NCI-H2029 treated with DMSO at 0.1 percent for 48 hours (cell line): ENCODE results near the gene FRAS1.
"Not testable (repeated sequence)": the region's sequence is repeated elsewhere in the genome, so short reads cannot be mapped to it uniquely, and the experiment has no call there.

Experiments used
- DNase-seq: peaks from one replicate; lab custom pipeline; 2025; lab: John Stamatoyannopoulos, UW

The FRAS1 gene

DNA sequence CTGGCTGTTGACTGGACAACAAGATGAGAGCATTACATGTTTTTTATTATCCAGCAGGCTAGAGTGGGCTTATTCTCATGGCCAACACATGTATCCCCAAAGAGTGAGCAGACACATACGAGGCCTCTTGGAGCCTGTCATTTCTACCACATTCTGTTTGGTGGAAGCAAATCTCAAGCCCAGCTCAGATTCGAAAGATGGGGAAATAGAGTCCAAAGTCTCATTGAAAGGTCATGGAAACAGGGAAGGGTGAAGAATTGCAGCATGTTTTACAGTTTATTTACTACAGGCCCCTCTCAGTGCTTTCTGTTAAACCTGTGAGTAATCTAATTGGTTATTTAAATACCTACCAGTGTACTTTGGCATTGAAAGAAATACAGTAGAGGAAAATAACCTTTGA lies 108.6 kb downstream of the FRAS1 start:
- no peak for DNase-seq

DNA sequence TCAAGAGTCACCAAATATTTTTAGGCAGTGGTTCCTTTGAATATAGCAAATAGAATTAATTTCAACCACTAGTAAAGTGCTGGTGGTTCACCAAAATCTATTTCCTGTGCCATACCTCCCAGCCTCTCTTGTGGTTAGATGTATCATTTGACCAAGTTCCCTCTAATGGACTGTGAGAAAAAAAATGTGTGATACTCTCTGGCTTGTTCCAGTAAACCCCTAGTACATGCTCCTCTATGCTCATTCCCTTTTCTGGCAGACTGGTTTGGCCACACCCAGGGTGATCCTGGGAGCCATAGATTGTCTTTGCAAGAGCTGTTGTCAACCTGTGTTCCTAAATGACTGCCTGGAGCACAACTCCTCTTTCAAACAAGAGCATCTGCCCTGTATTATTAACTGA lies 109.5 kb downstream of the FRAS1 start:
- DNase-seq = no peak

DNA sequence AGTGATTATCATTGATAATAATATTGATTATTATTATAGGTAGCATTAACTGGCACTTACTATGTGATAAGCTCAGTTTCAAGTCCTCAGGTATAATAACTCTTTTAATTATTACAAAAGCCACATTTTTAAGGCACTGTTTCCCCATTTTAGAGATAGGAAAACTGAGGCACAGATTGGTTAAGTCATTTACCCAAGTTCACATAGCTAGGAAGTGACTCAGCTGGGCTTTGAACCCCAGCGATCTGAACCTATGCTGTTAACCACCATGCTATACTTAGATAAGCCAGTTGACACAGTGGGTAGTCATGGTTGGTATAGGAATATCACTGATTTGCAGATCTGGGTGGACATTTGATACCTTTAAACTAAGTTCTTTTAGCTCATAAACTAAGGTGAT lies 110.4 kb downstream of the FRAS1 start:
- no peak for DNase-seq

DNA sequence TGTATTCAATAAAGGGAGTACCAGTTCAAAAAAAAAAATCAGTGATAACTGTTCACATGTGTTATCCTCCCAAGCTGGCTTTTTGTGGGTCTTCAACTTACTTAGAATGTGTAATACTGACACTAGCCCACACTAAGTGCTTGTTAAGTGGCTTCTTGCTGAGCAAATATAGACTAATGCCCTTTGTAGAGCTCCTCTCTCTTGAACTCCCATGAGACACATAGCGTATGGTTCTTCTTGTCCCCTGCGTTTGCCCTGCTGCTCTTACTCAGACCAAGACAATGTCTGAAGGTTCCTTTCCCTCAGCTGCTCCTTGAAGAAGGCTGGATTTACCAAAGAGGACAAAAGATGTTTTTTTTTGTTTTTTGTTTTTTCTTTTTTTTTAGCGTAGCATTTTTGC lies 110.9 kb downstream of the FRAS1 start:
- DNase-seq = no peak

DNA sequence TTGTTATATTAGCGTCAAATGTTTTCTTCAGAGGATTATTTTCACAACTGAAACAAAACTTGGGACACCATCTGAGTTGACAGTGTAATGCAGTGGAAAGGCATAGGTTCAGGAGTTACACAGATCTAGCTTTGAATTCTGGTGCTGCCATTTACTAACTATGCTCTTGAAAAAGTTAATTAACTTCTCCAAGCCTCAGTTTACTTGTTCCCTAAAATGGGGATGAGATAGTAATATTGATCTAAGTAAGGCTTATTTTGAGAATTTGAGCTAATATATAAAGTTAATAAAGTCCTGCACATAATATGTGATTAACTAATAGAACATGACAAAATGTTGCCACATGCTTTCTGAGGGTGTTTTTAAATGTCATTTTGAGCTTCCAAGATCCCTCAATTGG lies 112.6 kb downstream of the FRAS1 start:
- DNase-seq = no peak

DNA sequence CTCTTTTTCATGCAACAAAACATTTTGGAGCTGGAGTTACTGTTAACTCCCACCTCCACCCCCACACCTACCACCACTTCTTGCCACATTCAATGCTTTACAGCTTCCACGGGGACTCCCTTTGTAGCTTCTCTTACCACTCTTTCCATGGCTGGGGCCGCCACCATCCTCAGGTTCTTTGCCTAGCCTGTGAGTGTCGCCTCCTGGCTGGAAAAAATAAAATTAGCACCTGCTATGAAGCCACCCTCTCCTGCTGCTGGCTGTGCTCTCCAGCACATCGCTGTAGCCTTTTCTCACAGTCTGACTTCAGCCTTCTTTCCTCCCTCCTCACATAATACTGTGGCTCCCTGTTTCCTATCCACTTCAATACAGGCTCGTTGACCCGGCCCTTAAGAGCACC lies 114.4 kb downstream of the FRAS1 start:
- no peak for DNase-seq

DNA sequence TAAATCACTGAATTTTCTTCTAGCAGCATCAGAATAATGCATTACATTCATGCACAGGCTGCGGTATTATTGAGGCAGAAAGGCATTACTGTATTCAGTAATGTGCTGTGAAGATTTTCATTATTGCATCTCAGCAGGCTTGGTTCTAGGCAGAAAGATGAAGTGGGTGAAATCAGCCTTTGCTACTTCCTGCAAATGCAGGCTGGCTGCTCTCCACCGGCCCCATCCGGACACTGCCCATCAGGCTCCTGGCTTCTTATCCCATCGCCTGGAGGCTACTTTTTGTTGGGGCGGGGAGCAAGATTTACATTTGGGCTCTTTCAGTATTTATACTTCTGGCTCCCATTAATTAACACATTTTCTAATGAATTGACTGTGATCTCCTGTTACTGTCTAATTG lies 117.8 kb downstream of the FRAS1 start:
- DNase-seq = no peak

DNA sequence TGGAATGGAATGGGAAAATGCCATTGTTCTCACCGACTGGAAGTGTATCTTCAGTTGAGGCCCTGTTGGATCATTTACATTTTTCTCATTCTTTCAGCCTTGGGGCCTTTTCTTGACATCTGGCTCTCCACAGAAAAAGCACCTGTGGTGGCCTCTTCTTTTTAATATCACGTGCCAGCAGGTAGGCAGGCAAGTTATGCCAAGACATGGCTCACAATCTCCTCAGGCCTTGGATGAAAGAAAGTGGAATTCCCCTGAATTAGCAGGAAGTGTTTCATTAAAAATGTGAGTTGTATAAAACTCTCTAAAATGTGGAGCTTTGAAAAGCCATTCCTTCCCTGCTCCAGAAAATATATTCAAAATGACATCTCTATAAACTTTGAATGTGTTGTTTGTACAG lies 122.1 kb downstream of the FRAS1 start:
- DNase-seq = no peak

DNA sequence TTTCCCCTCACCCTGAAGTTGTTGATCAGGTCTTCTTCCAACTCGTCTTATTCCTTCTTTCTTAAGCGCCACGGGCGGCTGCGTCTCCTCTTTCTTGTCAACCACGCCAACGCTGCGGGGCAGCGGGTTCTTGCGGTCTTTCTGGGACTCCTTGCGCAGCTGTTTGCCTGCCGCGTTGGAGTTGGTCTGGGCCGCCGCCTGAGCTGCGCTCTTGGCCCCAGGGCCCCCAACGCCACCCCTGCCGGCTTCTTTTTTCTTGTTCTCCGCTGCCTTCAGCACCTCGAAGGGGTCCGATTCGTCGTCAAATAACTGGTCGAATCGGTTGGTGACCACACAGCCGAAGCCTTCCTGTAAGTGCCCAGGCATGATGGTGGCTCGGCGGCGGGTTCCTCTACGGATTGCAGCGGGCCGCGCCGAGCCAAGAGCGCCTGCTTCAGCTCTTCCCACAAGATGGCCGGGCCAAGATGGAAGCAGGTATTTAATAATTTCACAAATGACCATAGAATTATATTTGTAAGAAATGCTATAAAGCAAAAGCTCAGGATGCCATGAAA lies 124.6 kb downstream of the FRAS1 start:
- DNase-seq = not testable (repeated sequence)

DNA sequence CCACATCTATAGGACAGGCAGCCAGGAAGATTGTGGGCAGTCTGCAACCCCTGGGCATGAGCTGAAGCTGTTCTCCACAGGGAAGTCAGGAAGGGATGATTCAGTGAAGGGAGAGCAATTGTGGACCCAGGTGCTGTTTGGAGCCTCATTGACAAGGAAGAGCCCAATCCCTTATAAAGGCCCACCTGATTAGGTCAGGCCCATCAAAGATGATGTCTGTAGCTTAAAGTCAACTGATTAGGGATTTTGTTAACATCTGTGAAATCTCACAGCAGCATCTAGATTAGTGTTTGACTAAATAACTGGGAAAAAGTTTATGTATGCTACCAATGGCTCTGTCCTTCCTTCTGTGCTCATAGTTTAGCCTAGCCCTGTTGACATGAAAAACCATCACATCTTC lies 127.5 kb downstream of the FRAS1 start:
- no peak for DNase-seq

DNA sequence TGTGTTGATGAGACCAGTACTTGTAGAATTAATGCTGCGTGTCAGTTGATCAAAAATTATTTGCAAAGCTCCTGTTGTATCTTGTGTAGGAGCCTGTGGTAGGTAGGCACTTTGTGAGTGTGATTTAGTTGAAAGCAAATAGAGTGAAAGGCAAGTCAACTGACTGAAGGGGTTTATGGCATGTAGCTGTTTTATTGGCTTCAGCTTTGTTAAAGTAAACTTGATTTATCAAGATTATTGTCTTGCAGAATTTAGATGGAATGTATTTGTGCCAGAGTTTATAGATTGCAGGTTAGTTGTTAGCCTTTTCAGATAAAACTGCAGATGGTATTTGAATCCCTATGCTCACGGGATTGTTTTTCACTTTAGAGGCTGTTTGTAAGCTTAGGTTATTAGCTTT lies 128.0 kb downstream of the FRAS1 start:
- DNase-seq = no peak

DNA sequence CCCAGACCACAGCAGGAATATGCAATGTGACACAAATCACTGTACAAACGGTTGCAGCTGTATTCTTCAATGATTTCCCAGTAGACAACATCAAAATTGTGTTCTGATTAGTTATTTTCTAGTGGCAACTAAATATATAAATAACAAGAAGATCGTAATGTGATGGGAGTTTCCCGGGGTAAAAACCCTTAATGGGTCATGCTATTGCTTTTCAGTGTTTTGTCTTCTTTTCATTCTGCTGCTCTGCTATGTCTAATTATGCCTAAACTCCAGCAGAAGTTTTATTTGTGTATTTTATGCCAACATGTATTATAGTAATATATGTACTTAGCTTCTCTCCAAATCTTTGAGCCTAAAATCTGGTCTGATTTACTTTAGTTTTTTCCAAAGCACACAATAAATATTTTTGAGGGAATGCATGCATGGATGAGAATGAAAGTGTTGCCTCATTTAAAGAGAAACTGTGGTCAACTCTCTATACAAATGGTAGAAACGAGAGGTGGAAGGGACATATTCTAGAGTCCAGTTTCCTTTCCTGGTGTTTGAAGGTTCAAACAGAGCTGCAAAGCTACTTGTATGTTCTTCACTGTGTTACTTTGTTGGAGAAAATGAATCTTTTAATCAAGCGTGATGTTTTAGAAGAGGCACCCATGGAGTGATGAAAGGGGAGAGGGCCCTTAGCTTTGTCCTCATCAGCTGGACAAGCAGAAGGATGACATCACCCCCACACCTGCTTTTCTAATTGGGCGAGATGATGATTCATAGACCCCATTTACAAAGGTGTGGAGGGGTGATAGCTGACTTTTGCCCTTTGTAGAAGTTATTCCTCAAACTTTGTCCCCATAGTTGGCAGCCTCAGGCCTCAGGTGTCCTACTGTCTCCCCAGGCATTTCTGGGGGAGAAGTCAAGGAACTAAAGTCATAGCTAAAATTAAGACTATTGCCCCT lies 129.7 kb downstream of the FRAS1 start:
- no peak for DNase-seq

DNA sequence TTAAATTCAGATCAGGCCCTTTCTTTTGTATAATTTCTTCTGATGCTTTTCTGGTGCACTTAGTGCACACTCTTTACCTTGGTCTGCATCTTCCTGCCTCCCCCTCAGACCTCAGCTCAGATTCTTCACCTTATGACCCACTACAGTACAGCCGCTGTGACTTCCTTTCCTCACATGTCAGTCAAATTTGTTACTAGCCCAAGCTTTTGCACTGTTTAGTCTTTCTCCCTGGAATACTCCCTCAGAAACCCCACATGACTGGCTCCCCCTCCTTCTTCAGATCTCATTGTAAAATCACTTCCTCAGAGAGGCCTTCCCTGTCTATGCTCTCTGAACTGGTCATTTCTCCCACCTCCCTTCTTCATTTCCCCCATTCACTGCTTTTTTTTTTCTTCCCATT lies 132.9 kb downstream of the FRAS1 start:
- DNase-seq = no peak

DNA sequence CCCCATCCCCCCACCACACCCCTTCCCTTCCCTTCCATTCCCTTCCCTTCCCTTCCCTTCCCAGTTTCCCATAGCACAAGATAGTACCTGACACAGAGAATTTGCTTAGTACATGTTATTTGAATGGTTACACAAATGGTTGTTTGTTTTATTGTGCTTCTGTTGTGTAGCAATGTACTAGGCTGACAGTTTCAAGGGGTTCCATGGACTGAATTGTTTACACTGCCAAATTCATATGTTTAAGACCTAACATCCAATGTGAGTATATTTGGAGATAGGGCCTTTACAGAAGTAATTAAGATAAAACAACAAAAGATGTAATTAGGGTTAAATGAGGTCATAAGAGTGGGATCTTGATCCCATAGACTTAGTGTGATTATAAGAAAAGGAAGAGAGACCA lies 133.5 kb downstream of the FRAS1 start:
- DNase-seq = no peak

DNA sequence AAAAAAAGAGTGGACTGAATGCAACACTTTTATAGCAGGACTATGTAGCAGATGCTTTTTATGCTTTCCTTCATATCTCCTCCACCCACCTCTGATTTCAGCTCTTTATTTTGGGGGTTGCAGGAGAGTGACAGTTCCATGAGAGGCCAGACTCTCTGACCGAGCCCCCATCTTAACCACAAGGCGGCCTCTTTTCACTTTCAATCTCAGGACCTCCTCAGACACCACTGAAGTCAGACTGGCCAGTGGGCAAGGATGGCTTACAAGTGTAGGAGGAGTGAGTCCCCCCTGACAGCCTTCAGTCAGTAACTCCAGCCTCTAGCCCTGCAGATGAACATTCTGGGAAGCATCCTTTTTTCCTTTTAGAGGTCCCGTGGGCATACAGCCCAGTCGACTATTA lies 140.8 kb downstream of the FRAS1 start:
- no peak for DNase-seq

DNA sequence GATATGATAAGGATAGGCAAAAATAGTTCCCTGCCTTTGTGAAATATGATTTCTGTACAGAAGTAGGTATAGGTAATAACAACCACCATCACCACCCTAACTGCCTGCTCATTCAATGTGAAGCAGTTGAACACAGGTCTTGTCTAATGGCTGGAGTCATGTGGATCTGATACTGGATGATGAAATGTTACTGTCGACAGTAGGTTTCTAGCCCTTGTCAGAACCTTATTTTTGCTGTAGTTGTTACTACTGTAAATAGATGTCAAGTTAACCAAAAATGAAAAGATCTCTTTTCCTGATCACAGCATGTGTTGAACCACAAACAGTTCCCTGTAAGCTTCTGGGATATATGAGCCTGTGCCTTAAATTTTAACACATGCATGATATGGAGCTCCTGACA lies 142.9 kb downstream of the FRAS1 start:
- no peak for DNase-seq

DNA sequence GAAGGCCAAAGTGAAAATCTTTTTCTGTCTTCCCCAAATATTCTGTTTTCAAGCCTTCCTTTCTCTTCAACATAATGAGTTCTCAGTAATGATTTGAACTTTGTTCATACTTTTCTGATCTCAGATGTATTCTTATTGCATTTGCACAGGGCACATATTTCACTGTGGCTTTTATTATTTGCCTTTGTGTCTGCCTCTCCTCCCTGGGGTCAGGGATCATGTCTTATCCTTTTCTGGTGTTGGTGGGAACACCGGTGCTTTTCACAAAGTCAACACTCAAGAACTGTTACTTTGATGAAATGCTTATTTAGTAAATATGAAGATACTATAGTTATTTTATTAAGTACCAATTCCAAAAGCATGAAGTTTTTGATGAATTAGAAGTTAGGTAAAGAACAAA lies 143.8 kb downstream of the FRAS1 start:
- no peak for DNase-seq

DNA sequence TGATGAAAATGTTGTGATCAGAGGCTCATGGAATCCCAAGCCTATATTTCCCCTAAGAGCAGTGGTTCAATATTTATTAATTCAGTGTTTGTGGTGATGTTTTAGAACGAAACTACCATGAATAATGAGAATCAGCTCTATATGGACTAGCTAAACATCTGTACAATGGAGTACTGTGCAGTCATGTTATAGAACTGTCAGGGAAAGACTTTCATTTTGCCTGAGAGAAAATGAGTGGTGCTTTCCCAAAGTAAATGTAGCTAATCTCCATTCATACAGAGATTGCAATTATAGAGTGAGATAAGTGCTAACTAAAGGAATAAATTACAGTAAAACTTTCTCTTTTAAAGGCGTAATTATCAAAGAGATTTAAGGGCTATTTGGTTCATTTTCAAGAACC lies 147.1 kb downstream of the FRAS1 start:
- no peak for DNase-seq

DNA sequence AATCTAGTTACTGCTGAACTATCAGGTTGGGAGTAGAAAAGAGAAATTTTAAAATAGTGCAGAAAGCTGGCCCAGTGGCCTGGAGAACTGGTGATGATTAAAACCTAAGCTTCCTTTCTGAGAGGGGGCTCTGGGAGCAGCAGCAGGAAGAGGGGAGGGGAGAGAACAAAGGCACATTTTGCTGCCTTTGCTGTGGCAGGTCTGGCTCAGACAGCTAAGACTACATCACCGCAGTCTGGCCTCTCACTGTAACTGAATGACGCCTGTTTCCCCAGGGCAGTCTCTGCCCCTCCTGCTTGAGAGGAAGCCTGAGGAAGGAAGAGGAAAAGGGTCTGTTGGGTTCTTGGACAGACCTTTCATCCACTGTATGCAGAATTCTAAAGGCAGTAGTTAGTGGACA lies 148.5 kb downstream of the FRAS1 start:
- DNase-seq = no peak

DNA sequence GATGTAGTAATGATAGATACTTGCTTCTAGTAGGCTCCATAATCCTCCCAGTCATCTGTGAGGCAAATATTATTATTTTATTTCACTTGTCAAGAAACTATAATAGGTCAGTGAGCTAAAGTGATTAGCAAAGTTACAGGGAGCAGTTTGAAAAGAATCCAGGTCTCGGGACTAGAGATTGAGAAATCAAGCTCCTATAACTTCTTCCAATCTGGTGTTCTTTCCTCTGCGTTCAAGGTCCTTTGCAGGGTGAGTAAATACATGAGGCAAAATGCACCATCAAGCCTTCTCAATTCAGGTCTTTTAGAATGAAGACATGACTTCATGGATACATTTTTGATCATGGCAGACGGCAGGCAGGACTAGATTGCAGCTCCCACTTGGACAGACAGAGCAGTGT lies 150.4 kb downstream of the FRAS1 start:
- DNase-seq = no peak

DNA sequence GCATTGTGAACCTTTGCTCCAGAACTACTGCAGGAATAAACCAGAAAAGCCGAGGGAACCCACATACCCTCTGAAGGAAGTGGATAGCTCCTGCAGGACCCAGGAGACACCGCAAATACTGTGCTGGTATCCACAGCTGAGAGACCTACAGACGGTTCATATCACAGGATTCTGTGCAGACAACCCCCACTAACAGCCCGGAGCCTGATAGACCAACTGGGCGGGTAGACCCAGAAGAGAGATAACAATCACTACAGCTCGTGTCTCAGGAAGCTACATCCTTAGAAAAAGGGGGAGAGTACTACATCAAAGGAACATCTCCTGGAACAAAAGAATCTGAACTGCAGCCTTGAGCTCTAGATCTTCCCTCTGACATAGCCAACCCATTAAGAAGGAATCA lies 150.8 kb downstream of the FRAS1 start:
- DNase-seq = no peak

DNA sequence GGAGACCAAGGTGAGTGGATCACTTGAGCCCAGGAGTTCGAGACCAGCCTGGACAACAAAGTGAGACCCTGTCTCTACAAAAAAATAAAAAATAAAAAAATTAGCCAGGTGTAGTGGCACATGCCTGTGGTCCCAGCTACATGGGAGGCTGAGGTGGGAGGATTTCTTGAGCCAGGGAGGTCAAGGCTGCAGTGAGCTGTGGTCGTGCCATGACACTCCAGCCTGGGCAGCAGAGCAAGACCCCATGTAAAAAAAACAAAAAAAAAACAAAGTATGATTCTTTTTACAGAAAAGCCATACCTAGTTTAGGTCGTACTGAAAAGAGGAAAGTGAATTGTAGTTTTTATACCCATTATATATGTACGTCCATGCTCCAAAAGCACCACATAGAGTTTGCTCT lies 151.8 kb downstream of the FRAS1 start:
- not testable (repeated sequence) for DNase-seq

DNA sequence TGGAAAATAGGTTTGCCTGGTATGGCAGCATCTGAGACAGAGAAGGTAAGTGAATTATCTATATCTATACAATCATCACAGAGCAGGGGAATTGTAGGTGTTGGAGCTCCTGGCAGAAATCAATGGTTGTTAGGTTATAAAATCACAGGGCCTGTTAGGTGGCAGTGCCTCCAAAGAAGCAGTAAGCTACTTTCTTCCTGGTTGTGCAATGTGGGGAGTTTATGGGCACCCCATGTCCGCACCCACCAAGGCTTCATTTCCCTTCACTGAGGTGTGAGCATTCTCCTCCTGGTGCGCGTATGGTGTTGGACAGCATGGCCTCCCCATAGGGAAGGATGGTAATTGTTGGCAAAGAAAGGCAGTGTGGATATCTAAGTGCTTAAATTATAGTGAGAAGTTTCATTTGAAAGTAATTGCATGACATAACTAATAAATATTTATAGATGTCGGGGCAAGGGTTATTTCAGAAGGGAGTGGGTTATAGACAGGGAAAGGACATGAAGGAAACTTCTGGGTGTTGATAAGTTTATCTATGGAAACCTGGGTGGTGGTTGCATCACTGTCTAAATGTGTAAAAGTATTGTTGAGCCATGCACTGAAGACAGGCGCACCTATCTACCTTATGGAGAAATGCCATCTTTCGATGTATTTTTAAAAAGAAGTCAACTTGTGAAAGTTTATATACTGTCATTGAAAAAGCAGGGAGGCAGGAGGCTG lies 153.7 kb downstream of the FRAS1 start:
- DNase-seq = no peak
